ENCODE data around the gene PCDHB16. TPM values are rescaled to one million over a fixed set of nuclear protein-coding genes. Genes with fewer than 3 reads are reported as not detected.

The PCDHB16 gene
- total RNA-seq, 1 experiment from 2014 or later = 6.5 TPM

- Histone ChIP-seq H3K4me1 (ENCODE audit: insufficient read depth, low read length) (no peaks in the 10 kb centered on the region), H4K91ac (ENCODE audit: insufficient read length, low read depth, low read length) (no peak overlapping the region), H3K27ac (ENCODE audit: insufficient read length, low read depth, low read length) (no peak overlapping the region), H2AK5ac (ENCODE audit: insufficient read length, low read length) (no peak overlapping the region), H3K27me3 (ENCODE audit: insufficient read depth, low read length) (no peaks in the 10 kb centered on the region), H3K4ac (ENCODE audit: low read depth, low read length) (no peak overlapping the region), H2BK12ac (ENCODE audit: insufficient read length, low read depth, low read length) (no peak overlapping the region), H3T11ph (ENCODE audit: low read length) (no peak overlapping the region), H2BK5ac (ENCODE audit: insufficient read length, low read length) (no peak overlapping the region), H3K9ac (ENCODE audit: extremely low read depth, insufficient read length, low read length) (no peak overlapping the region), H3K79me1 (ENCODE audit: insufficient read depth, low read depth, low read length, poor library complexity, severe bottlenecking) (no peaks in the 10 kb centered on the region), H2BK20ac (ENCODE audit: low read depth, low read length, poor library complexity, severe bottlenecking) (no peak overlapping the region), H4K20me1 (ENCODE audit: control insufficient read depth, insufficient read depth, insufficient read length) (no peaks in the 10 kb centered on the region), H3K9me3 (ENCODE audit: control insufficient read depth, low read depth, low read length) (no peaks in the 10 kb centered on the region), H2BK120ac (ENCODE audit: low read depth, low read length, poor library complexity, severe bottlenecking) (no peak overlapping the region), H4K5ac (ENCODE audit: insufficient read length, low read depth, low read length) (no peak overlapping the region), H3K79me2 (ENCODE audit: insufficient read depth, low read length) (no peaks in the 10 kb centered on the region), H2AFZ (ENCODE audit: low read length) (no peak overlapping the region), H3K56ac (ENCODE audit: insufficient read length, low read depth, low read length) (no peak overlapping the region), H3K14ac (ENCODE audit: insufficient read depth, low read length) (no peak overlapping the region), H3K23me2 (ENCODE audit: insufficient read length, low read depth, low read length, poor library complexity, severe bottlenecking) (no peaks in the 10 kb centered on the region), H3K18ac (ENCODE audit: insufficient read length, low read depth, low read length) (no peak overlapping the region), H2BK15ac (ENCODE audit: low read depth, low read length) (no peak overlapping the region), H4K8ac (replicated peaks; ENCODE audit: insufficient read length, low read depth, low read length) (no peak overlapping the region), H3K23ac (ENCODE audit: insufficient read length, low read depth, low read length) (no peak overlapping the region), H3K4me2 (ENCODE audit: insufficient read depth, insufficient read length, low read length) (no peak overlapping the region)
- H3K9me3 Mint-ChIP-seq = peaks cover 20 to 27% of the 10 kb centered on the region in 2 experiments
- H3K27me3 Mint-ChIP-seq (ENCODE audit: low read depth) = peaks cover 6% of the 10 kb centered on the region
- no peak overlapping the region for H3K27ac Mint-ChIP-seq
- no peak overlapping the region for H3K4me3 Mint-ChIP-seq
- H3K4me1 Mint-ChIP-seq = peaks cover 0 to 6% of the 10 kb centered on the region in 2 experiments; a peak in 1 of 4 replicates
- TF ChIP-seq CTCF (conservative IDR thresholded peaks at IDR 0.05) = no peak
- WGBS (ENCODE audit: extremely low coverage, insufficient read length, low lambda C conversion rate) = no CpG with 5 or more reads among the region's 1 CpG
- DNase-seq = no peak
- H3K36me3 Mint-ChIP-seq (ENCODE audit: insufficient read depth in 1 of 3, low read depth in 3 of 3) = peaks cover 4 to 19% (median 14%) of the 10 kb centered on the region in 3 experiments; a peak in 5 of 7 replicates
Observed at GRCh38 chr5:141175933-141176332, 6.3 kb upstream of the PCDHB16 start.
